Nephron (organoid): ENCODE results near the gene ZNF785.

ENCODE experiments used
- H3K27ac Mint-ChIP-seq, 3 experiments: 2 replicates each; pipeline ENCODE4 v1.8.0; 2020; ENCODE audit warnings: mixed read lengths in 3 of 3, mild to moderate bottlenecking in 2 of 3, moderate library complexity in 1 of 3
- H3K27me3 Mint-ChIP-seq: 2 replicates; pipeline ENCODE4 v1.8.0; 2021; ENCODE audit warnings: low read depth, mild to moderate bottlenecking, moderate library complexity, mixed read lengths
- H3K36me3 Mint-ChIP-seq: 2 replicates; pipeline ENCODE4 v1.8.0; 2020; ENCODE audit warnings: low read depth, mixed read lengths
- H3K4me1 Mint-ChIP-seq: 2 replicates; pipeline ENCODE4 v1.8.0; 2020; ENCODE audit warnings: mixed read lengths
- H3K4me3 Mint-ChIP-seq, 3 experiments: 2 replicates each; pipeline ENCODE4 v1.8.0; 2020; ENCODE audit warnings: mild to moderate bottlenecking in 3 of 3, mixed read lengths in 3 of 3, moderate library complexity in 2 of 3
- H3K9me3 Mint-ChIP-seq: 2 replicates; pipeline ENCODE4 v1.8.0; 2020; ENCODE audit warnings: mixed read lengths
- CTCF ChIP-seq, 3 experiments: fragments of 200-600 bp; sonication (generic); IDR thresholded peaks; one replicate each; pipeline ENCODE4 v1.5.0; 2021; ENCODE audit warnings: antibody characterized with exemption in 3 of 3; ENCODE audit not compliant: unreplicated experiment in 3 of 3

Gene ZNF785

GRCh38 chr16:30569281-30569680, 16.2 kb downstream of the ZNF785 start:
- no peaks in the 10 kb centered on the region for H3K9me3 Mint-ChIP-seq
- no peak for TF ChIP-seq CTCF (IDR thresholded peaks at IDR 0.05; ENCODE audit: unreplicated experiment in 3 of 3)
- peaks cover 19% of the 10 kb centered on the region for H3K4me1 Mint-ChIP-seq
- H3K27me3 Mint-ChIP-seq = peaks cover 5% of the 10 kb centered on the region
- H3K4me3 Mint-ChIP-seq = no peak overlapping the region
- H3K27ac Mint-ChIP-seq = peak overlapping the region in 1 of 3 experiments; percentile 65
- H3K36me3 Mint-ChIP-seq = no peaks in the 10 kb centered on the region

GRCh38 chr16:30567991-30568638, 17.4 kb downstream of the ZNF785 start:
- peaks cover 15% of the 10 kb centered on the region for H3K4me1 Mint-ChIP-seq
- peak overlapping the region in 1 of 3 experiments; percentile 59 for H3K27ac Mint-ChIP-seq
- no peak overlapping the region for H3K4me3 Mint-ChIP-seq
- H3K9me3 Mint-ChIP-seq = no peaks in the 10 kb centered on the region
- peaks cover 5% of the 10 kb centered on the region for H3K27me3 Mint-ChIP-seq
- H3K36me3 Mint-ChIP-seq = no peaks in the 10 kb centered on the region
- TF ChIP-seq CTCF (IDR thresholded peaks at IDR 0.05; ENCODE audit: unreplicated experiment in 3 of 3) = no peak

GRCh38 chr16:30567160-30567990, 18.1 kb downstream of the ZNF785 start:
- Mint-ChIP-seq H3K4me3 (no peak overlapping the region), H3K36me3 (no peaks in the 10 kb centered on the region), H3K27ac (peak overlapping the region in 1 of 3 experiments; percentile 59), H3K9me3 (no peaks in the 10 kb centered on the region), H3K27me3 (peaks cover 5% of the 10 kb centered on the region), H3K4me1 (peaks cover 12% of the 10 kb centered on the region)
- TF ChIP-seq CTCF (IDR thresholded peaks at IDR 0.05; ENCODE audit: unreplicated experiment in 3 of 3) = no peak

GRCh38 chr16:30566531-30566930, 19.0 kb downstream of the ZNF785 start:
- Mint-ChIP-seq H3K9me3 (no peaks in the 10 kb centered on the region), H3K27me3 (peaks cover 5% of the 10 kb centered on the region), H3K36me3 (no peaks in the 10 kb centered on the region), H3K4me3 (peak overlapping the region in 1 of 3 experiments; percentile 11), H3K27ac (peak overlapping the region in 2 of 3 experiments; percentile 6 to 23), H3K4me1 (peaks cover 4% of the 10 kb centered on the region)
- no peak for TF ChIP-seq CTCF (IDR thresholded peaks at IDR 0.05; ENCODE audit: unreplicated experiment in 3 of 3)

- Mint-ChIP-seq H3K36me3 (no peaks in the 10 kb centered on the region), H3K9me3 (no peaks in the 10 kb centered on the region), H3K4me1 (peaks cover 4% of the 10 kb centered on the region), H3K27me3 (peaks cover 5% of the 10 kb centered on the region), H3K4me3 (no peak overlapping the region), H3K27ac (peak overlapping the region in 2 of 3 experiments; percentile 6 to 23)
- no peak for TF ChIP-seq CTCF (IDR thresholded peaks at IDR 0.05; ENCODE audit: unreplicated experiment in 3 of 3)
Measured at GRCh38 chr16:30565984-30566383, 19.5 kb downstream of the ZNF785 start.
